ENCODE measurements around the gene CCDC40.

DNA sequence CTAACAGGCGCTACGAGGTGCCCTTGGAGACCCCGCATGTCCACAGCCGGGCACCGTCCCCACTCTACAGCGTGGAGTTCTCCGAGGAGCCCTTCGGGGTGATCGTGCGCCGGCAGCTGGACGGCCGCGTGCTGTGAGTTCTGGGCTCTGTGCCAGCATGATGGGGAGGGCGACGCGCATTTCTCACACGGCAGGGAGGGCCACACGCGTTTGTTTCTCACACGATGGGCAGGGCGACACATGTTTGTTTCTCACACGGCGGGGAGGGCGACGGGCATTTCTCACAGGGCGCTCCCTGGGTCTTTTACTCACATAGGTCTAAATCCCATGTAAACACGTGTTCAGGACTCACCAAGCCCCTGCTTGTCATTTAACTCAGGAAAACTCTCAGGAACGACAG is 69.3 kb downstream of the CCDC40 start:
- TF ChIP-seq, protein P1, sequence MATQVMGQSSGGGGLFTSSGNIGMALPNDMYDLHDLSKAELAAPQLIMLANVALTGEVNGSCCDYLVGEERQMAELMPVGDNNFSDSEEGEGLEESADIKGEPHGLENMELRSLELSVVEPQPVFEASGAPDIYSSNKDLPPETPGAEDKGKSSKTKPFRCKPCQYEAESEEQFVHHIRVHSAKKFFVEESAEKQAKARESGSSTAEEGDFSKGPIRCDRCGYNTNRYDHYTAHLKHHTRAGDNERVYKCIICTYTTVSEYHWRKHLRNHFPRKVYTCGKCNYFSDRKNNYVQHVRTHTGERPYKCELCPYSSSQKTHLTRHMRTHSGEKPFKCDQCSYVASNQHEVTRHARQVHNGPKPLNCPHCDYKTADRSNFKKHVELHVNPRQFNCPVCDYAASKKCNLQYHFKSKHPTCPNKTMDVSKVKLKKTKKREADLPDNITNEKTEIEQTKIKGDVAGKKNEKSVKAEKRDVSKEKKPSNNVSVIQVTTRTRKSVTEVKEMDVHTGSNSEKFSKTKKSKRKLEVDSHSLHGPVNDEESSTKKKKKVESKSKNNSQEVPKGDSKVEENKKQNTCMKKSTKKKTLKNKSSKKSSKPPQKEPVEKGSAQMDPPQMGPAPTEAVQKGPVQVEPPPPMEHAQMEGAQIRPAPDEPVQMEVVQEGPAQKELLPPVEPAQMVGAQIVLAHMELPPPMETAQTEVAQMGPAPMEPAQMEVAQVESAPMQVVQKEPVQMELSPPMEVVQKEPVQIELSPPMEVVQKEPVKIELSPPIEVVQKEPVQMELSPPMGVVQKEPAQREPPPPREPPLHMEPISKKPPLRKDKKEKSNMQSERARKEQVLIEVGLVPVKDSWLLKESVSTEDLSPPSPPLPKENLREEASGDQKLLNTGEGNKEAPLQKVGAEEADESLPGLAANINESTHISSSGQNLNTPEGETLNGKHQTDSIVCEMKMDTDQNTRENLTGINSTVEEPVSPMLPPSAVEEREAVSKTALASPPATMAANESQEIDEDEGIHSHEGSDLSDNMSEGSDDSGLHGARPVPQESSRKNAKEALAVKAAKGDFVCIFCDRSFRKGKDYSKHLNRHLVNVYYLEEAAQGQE (IDR thresholded peaks at IDR 0.05; ENCODE audit: low read depth, low read length): no peak
- TF ChIP-seq POLR2AphosphoS5 (IDR thresholded peaks at IDR 0.05; ENCODE audit: low read length) (no peak), MXI1 (IDR thresholded peaks at IDR 0.05; ENCODE audit: low read depth, low read length) (no peak), ZNF274 (IDR thresholded peaks at IDR 0.05; ENCODE audit: insufficient read depth, insufficient read length) (no peak), RCOR1 (conservative IDR thresholded peaks at IDR 0.05; ENCODE audit: low read depth, low read length) (no peak), FOS (IDR thresholded peaks at IDR 0.05; ENCODE audit: borderline replicate concordance, extremely low read depth, insufficient read length) (no peak), CHD2 (IDR thresholded peaks at IDR 0.05; ENCODE audit: borderline replicate concordance, low read depth, low read length) (no peak), ZSCAN29 (IDR thresholded peaks at IDR 0.05) (no peak), EP300 (IDR thresholded peaks at IDR 0.05; ENCODE audit: borderline replicate concordance in 1 of 2, control insufficient read depth in 1 of 2, low read depth in 2 of 2, low read length in 2 of 2) (no peak)
- TF ChIP-seq, protein P2, sequence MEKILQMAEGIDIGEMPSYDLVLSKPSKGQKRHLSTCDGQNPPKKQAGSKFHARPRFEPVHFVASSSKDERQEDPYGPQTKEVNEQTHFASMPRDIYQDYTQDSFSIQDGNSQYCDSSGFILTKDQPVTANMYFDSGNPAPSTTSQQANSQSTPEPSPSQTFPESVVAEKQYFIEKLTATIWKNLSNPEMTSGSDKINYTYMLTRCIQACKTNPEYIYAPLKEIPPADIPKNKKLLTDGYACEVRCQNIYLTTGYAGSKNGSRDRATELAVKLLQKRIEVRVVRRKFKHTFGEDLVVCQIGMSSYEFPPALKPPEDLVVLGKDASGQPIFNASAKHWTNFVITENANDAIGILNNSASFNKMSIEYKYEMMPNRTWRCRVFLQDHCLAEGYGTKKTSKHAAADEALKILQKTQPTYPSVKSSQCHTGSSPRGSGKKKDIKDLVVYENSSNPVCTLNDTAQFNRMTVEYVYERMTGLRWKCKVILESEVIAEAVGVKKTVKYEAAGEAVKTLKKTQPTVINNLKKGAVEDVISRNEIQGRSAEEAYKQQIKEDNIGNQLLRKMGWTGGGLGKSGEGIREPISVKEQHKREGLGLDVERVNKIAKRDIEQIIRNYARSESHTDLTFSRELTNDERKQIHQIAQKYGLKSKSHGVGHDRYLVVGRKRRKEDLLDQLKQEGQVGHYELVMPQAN (conservative IDR thresholded peaks at IDR 0.05): no peak
- TF ChIP-seq, protein P3, sequence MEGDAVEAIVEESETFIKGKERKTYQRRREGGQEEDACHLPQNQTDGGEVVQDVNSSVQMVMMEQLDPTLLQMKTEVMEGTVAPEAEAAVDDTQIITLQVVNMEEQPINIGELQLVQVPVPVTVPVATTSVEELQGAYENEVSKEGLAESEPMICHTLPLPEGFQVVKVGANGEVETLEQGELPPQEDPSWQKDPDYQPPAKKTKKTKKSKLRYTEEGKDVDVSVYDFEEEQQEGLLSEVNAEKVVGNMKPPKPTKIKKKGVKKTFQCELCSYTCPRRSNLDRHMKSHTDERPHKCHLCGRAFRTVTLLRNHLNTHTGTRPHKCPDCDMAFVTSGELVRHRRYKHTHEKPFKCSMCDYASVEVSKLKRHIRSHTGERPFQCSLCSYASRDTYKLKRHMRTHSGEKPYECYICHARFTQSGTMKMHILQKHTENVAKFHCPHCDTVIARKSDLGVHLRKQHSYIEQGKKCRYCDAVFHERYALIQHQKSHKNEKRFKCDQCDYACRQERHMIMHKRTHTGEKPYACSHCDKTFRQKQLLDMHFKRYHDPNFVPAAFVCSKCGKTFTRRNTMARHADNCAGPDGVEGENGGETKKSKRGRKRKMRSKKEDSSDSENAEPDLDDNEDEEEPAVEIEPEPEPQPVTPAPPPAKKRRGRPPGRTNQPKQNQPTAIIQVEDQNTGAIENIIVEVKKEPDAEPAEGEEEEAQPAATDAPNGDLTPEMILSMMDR (IDR thresholded peaks at IDR 0.05 in 2 of 3, conservative IDR thresholded peaks at IDR 0.05 in 1 of 3; ENCODE audit: control insufficient read depth in 2 of 3, extremely low read depth in 1 of 3, insufficient read depth in 1 of 3, low read depth in 3 of 3, low read length in 3 of 3): no peak
- TF ChIP-seq, protein P4, sequence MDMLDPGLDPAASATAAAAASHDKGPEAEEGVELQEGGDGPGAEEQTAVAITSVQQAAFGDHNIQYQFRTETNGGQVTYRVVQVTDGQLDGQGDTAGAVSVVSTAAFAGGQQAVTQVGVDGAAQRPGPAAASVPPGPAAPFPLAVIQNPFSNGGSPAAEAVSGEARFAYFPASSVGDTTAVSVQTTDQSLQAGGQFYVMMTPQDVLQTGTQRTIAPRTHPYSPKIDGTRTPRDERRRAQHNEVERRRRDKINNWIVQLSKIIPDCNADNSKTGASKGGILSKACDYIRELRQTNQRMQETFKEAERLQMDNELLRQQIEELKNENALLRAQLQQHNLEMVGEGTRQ (IDR thresholded peaks at IDR 0.05; ENCODE audit: borderline replicate concordance, low read depth, low read length): no peak
- TF ChIP-seq, protein P5, sequence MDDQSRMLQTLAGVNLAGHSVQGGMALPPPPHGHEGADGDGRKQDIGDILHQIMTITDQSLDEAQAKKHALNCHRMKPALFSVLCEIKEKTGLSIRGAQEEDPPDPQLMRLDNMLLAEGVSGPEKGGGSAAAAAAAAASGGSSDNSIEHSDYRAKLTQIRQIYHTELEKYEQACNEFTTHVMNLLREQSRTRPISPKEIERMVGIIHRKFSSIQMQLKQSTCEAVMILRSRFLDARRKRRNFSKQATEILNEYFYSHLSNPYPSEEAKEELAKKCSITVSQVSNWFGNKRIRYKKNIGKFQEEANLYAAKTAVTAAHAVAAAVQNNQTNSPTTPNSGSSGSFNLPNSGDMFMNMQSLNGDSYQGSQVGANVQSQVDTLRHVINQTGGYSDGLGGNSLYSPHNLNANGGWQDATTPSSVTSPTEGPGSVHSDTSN (IDR thresholded peaks at IDR 0.05; ENCODE audit: insufficient replicate concordance, low read depth, low read length): no peak
